GM12801 (cell line): ENCODE results near the gene OR2C3.

Experiments used
- TF ChIP-seq, protein P1 (sequence below): IDR thresholded peaks from one replicate; pipeline ENCODE4 v1.5.1; 2011; ENCODE audit warnings: control low read depth; ENCODE audit not compliant: insufficient read length; ENCODE audit errors: extremely low read depth

The OR2C3 gene

DNA sequence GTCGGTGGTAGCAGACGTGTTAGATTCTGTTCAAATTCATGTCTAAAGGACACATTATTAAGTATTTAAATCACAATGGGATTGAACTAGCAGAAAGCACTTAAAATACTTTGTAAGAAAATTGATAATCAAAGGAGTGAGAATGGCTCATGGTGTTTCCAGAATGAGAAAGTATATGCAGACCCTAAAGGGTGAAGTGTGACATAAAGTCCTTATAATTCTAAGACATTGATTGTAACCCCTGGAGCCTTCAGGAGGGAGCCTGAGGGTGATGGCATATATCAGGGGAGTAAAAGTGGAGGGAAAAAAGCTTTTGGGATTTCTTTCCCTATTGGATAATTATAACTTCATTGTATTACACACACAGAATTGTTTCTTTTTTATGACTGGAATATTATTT, at the start of gene OR2C3:
TSS of gene OR2C3 (minus strand) at position 101 of the 400 bp plus-strand sequence. CDS start 3,929 bp downstream, outside the sequence.
- TF ChIP-seq, protein P1, sequence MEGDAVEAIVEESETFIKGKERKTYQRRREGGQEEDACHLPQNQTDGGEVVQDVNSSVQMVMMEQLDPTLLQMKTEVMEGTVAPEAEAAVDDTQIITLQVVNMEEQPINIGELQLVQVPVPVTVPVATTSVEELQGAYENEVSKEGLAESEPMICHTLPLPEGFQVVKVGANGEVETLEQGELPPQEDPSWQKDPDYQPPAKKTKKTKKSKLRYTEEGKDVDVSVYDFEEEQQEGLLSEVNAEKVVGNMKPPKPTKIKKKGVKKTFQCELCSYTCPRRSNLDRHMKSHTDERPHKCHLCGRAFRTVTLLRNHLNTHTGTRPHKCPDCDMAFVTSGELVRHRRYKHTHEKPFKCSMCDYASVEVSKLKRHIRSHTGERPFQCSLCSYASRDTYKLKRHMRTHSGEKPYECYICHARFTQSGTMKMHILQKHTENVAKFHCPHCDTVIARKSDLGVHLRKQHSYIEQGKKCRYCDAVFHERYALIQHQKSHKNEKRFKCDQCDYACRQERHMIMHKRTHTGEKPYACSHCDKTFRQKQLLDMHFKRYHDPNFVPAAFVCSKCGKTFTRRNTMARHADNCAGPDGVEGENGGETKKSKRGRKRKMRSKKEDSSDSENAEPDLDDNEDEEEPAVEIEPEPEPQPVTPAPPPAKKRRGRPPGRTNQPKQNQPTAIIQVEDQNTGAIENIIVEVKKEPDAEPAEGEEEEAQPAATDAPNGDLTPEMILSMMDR: no peak

DNA sequence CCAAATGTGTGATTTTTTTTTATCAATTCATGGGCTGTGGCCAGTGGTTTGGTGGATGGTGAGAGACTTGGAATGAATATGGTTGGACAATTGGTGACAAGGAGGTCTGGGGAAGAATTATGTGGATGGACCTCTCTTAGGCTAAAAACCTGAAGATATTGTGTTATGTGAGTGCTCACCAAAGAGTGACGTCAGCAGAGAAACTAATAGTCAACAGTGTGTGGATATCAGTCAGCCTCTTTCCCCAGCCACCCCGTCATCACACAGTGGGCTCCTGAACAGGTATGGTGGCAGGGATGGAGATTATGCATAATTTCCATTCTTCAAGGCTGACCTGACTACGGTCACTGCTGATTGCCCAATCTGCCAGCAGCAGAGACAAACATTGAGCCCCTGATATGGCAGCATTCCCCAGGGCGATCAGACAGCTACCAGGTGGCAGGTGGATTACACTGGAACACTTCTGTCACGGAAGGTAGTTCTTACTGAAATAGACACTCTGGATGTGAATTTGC, 42.8 kb upstream of the OR2C3 start:
- TF ChIP-seq, protein P1: no peak

DNA sequence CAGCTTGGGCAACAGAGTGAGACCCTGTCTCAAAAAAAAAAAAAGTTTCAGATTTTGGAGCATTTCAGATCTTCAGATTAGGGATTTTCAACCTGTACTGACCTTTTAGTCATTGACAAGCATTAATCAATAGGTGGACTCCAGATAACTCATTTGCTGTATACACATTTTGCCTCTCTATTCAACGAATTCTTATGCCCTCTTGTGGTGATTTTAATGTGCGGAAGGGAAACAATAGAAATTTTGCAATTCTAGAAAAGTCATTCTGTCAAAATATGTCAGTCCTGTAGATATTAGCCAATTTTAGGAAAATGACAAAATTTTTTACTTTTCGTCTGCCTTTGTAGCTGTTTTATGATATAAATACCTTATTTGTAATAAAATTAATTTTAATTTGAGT, 40.3 kb upstream of the OR2C3 start:
- TF ChIP-seq, protein P1: no peak

DNA sequence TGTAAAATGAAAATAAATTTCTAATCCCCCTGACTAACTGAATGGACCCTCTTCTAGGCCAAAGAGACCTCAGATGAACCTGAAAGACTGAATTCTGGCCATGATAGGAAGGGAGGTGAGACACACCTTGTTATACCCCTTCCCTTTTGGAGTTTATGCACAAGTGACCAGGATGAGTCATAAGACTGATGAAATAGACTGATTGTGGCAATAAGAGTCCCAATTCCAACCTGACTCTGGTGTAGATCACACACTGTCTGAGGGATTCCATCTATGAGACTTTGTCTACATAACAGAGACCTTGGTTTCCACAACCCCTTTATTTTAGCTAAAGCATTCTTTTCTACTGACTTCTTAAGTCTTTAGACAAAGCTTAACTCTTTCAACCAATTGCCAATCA, 38.4 kb upstream of the OR2C3 start:
- TF ChIP-seq, protein P1: no peak

DNA sequence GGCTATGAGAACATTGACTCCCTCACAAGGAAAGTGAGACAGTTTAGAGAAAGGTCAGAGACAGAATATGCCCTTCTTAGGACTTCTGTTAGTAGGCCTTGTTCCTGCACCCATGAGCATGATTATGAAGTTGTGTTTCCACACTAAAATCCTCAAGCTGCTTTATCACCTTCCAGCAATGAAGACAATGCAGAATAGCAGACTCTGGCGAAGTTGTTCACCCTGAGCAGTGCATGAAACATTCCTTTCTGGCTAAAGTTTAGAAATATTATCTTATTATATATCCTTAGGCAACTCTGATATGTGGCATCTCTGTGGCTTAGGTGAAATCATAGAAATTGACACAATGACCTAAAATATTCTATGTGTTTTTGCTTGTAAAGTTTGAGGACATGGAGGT, 38.0 kb upstream of the OR2C3 start:
- TF ChIP-seq, protein P1: no peak

DNA sequence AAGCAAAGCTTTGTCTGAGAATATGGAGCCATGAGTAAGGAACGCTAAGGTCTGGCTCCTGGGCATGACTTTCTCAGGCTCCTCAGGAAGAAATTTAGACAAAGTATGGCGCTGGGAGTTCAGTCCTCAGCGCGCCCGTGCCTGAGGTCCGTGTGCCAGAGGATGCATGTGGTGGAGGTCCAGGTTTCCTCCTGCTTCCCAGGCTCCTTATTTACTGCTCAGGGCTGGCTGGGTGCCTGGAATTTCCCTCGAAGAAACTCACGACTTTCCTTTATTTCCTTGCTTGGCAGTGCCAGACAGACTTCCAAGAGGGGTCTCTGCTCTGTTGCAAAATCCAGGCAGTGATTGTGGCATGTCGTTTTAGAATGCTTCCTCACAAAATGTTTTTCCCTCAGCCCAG, 26.0 kb upstream of the OR2C3 start:
- TF ChIP-seq, protein P1: no peak

DNA sequence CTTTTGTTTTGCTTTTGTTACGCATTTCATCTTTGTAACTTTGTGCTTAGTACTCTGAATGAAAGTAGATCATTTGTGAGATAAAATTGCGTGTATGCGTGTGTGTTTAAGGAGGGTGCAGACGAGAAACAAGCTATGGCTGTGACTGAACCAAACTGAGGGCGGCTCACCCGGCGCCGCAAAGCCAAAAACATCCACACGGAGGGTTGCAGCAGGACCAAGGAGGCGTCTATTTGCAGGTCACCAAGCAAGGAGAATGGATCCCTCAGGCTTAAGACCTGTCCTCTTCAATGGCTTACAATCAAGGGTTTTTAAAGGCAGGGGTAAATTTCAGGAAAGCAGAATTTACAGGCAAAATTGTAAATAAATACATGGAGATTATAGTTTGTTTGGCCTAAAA, 25.5 kb upstream of the OR2C3 start:
- TF ChIP-seq, protein P1: no peak
